CD4-positive, CD25-positive, alpha-beta regulatory T cell (primary cell): Measurements from ENCODE around the gene SKAP2. TPM values are rescaled to one million over a fixed set of nuclear protein-coding genes. Genes with fewer than 3 reads are reported as not detected.

Source experiments
- ATAC-seq, 2 donors: fragments of 150-1000 bp; cut with Tn5 transposase; one replicate each; pipeline ENCODE4 v1.10.0; 2021; ENCODE audit warnings: low read depth in 2 of 2, moderate number of reproducible peaks in 2 of 2, moderate library complexity in 1 of 2
- DNase-seq, 3 donors: peaks; one replicate each; pipeline versions ENCODE4 v3.0.0 to v3.0.0-alpha.2; 2012 to 2022; ENCODE audit warnings: mixed read lengths in 1 of 3
- H3K27ac ChIP-seq: one replicate; pipeline ENCODE4 v1.7.0; 2013; ENCODE audit warnings: mild to moderate bottlenecking, low read length; ENCODE audit not compliant: insufficient read depth, poor library complexity, severe bottlenecking
- H3K27me3 ChIP-seq: one replicate; pipeline ENCODE4 v1.7.0; 2013; ENCODE audit warnings: low read length; ENCODE audit not compliant: control insufficient read depth, insufficient read depth
- H3K36me3 ChIP-seq: one replicate; pipeline ENCODE4 v1.7.0; 2013; ENCODE audit warnings: mild to moderate bottlenecking, low read length, moderate library complexity; ENCODE audit not compliant: control insufficient read depth, insufficient read depth
- H3K4me1 ChIP-seq: 2 replicates; pipeline ENCODE4 v1.7.0; 2013; ENCODE audit warnings: mild to moderate bottlenecking, low read length; ENCODE audit not compliant: insufficient read depth, control insufficient read depth, poor library complexity, severe bottlenecking
- H3K4me3 ChIP-seq: one replicate; pipeline ENCODE4 v1.7.0; 2013; ENCODE audit warnings: low read depth, mild to moderate bottlenecking, low read length, moderate library complexity
- H3K9me3 ChIP-seq, 2 experiments: 1 replicate in 1 of 2; 2 replicates in 1 of 2; pipeline ENCODE4 v1.7.0; 2013; ENCODE audit warnings: low read length in 2 of 2, mild to moderate bottlenecking in 1 of 2, moderate library complexity in 1 of 2; ENCODE audit not compliant: control insufficient read depth in 2 of 2
- H3K27ac Mint-ChIP-seq, 3 donors: one replicate each; pipeline ENCODE4 v1.8.0; 2020 to 2022; ENCODE audit warnings: mild to moderate bottlenecking in 3 of 3, mixed read lengths in 3 of 3, moderate library complexity in 2 of 3
- H3K27me3 Mint-ChIP-seq: one replicate; pipeline ENCODE4 v1.8.0; 2022; ENCODE audit warnings: mild to moderate bottlenecking, mixed read lengths
- H3K36me3 Mint-ChIP-seq: one replicate; pipeline ENCODE4 v1.8.0; 2020; ENCODE audit warnings: mixed read lengths
- H3K4me1 Mint-ChIP-seq, 4 donors: one replicate each; pipeline ENCODE4 v1.8.0; 2020 to 2022; ENCODE audit warnings: mixed read lengths in 4 of 4, mild to moderate bottlenecking in 1 of 4
- H3K4me3 Mint-ChIP-seq, 4 donors: one replicate each; pipeline ENCODE4 v1.8.0; 2020 to 2022; ENCODE audit warnings: mild to moderate bottlenecking in 4 of 4, mixed read lengths in 4 of 4, moderate library complexity in 3 of 4
- H3K9me3 Mint-ChIP-seq, 7 donors: one replicate each; pipeline ENCODE4 v1.8.0; 2020 to 2022; ENCODE audit warnings: mixed read lengths in 7 of 7, mild to moderate bottlenecking in 3 of 7, moderate library complexity in 2 of 7
- polyA plus RNA-seq, 4 donors: library from polyadenylated mRNA; unstranded; fragments of 300-500 nt; fragmentation: Illumina TruSeq; gene quantifications; one replicate each; pipeline ENCODE4 v1.2.3, GENCODE V29; 2021
- total RNA-seq: library from RNA; stranded (reverse); gene quantifications from one replicate; pipeline ENCODE4 v1.2.3, GENCODE V29; 2022

The SKAP2 gene
- total and polyA plus RNA-seq, 5 donors from 2014 or later = 20.6 to 47.2 (median 28.8) TPM

GRCh38 chr7:26897928-26898327 is 33.5 kb upstream of the SKAP2 start:
- Mint-ChIP-seq H3K27ac (no peak overlapping the region), H3K4me1 (no peaks in the 10 kb centered on the region), H3K9me3 (no peaks in the 10 kb centered on the region), H3K27me3 (peaks cover 38% of the 10 kb centered on the region), H3K4me3 (no peak overlapping the region), H3K36me3 (no peaks in the 10 kb centered on the region)
- Histone ChIP-seq H3K36me3 (no peaks in the 10 kb centered on the region), H3K4me3 (no peak overlapping the region), H3K27me3 (peaks cover 28% of the 10 kb centered on the region), H3K4me1 (no peaks in the 10 kb centered on the region), H3K27ac (no peak overlapping the region), H3K9me3 (no peaks in the 10 kb centered on the region)
- no peak for DNase-seq
- no peak for ATAC-seq

DNA sequence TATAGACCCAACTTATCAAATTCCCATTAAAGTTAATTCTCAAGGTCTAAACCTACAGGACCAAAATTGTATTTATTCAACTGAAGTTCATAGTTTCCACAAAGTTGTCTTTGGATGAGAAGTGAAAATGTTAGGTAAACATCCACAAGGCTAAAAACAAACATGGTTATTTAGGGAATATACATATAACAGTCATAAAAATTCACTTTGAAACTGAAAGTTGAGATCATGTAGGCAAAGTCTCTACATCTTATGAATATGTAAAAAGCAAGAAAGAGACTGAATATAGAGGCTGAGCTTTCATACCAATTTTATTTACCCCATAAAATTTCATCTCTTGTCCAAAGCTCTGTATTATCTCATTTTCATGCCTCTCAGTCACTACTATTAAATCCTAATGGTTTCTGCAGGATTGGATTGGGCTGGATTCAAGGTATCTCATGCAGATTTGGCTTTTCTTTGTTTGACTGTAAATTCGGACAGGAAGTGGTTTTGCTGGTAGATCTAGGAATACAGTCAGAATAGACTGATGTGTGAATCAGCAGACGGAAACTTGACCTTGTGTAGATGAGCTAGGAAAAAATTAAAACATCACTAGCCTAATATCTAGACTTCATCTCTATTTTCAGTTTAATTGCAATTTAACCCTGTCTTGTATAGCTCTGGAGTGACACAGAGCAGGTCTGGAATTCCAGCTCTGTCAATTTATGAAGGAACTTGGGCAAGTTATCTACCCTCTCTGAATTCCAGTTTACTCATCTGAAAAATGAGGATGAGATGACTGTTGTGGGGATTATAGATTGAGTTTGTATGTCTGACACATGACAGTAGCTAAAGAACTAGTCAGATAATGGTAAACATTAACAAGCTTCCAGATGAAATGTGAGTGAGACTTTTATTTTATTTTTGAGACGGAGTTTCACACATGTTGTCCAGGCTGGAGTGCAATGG is 27.3 kb upstream of the SKAP2 start:
- H3K4me1 Mint-ChIP-seq = no peaks in the 10 kb centered on the region
- H3K27me3 ChIP-seq = peaks cover 4% of the 10 kb centered on the region
- H3K36me3 Mint-ChIP-seq = no peaks in the 10 kb centered on the region
- peaks cover 36% of the 10 kb centered on the region for H3K27me3 Mint-ChIP-seq
- no peaks in the 10 kb centered on the region for H3K9me3 Mint-ChIP-seq
- H3K27ac ChIP-seq = no peak overlapping the region
- no peaks in the 10 kb centered on the region for H3K36me3 ChIP-seq
- no peak overlapping the region for H3K4me3 Mint-ChIP-seq
- no peak overlapping the region for H3K4me3 ChIP-seq
- ATAC-seq (no peak), DNase-seq (no peak)
- H3K9me3 ChIP-seq = no peaks in the 10 kb centered on the region
- no peak overlapping the region for H3K27ac Mint-ChIP-seq
- H3K4me1 ChIP-seq = no peaks in the 10 kb centered on the region

GRCh38 chr7:26880852-26881251 is 16.5 kb upstream of the SKAP2 start:
- H3K27ac Mint-ChIP-seq = no peak overlapping the region
- H3K27me3 Mint-ChIP-seq = peaks cover 15% of the 10 kb centered on the region
- no peaks in the 10 kb centered on the region for H3K36me3 Mint-ChIP-seq
- Histone ChIP-seq H3K36me3 (no peaks in the 10 kb centered on the region), H3K27ac (no peak overlapping the region), H3K4me3 (no peak overlapping the region), H3K9me3 (peaks cover 7 to 8% of the 10 kb centered on the region in 2 experiments), H3K4me1 (no peaks in the 10 kb centered on the region), H3K27me3 (no peaks in the 10 kb centered on the region)
- peaks cover 2 to 23% (median 8%) of the 10 kb centered on the region in 7 donors for H3K9me3 Mint-ChIP-seq
- no peak for DNase-seq
- no peak for ATAC-seq
- H3K4me1 Mint-ChIP-seq = no peaks in the 10 kb centered on the region
- H3K4me3 Mint-ChIP-seq = no peak overlapping the region

- H3K4me3 Mint-ChIP-seq = no peak overlapping the region
- H3K27ac Mint-ChIP-seq = no peak overlapping the region
- ATAC-seq = no peak
Observed at GRCh38 chr7:26879671-26880070, 15.3 kb upstream of the SKAP2 start.

DNA sequence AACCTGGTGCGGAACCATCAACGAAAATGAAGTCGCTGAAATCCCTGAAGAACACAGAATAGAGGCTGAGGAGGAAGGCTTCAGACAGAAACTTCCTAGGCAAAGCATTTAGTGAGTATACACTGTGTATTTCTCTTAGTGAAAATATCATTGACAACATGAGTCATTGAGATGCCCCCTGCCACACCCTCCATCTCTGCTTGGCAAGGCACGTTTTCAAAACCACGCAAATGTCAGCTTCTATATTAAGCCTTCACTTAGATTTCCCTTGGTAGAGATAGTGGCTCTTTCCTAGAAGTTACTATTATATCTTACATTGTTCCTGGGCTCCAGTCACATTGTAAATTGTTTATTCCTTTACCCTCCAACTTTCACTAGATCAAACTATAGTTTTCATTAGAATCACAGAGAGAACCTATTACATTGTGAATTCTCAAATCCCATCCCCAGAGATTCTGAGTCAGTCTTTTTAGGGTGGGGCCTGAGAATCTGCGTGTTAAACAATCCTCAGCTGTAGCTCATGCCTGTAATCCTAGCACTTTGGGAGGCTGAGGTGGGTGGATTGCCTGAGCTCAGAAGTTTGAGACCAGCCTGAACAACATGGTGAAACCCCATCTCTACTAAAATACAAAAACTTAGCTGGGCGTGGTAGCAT is 4.6 kb upstream of the SKAP2 start:
- DNase-seq (no peak), ATAC-seq (no peak)
- H3K4me1 Mint-ChIP-seq = peaks cover under 1 to 19% (median 12%) of the 10 kb centered on the region in 4 donors
- Histone ChIP-seq H3K4me3 (no peak overlapping the region), H3K4me1 (peaks cover 14% of the 10 kb centered on the region), H3K27me3 (peaks cover 10% of the 10 kb centered on the region), H3K9me3 (no peaks in the 10 kb centered on the region), H3K36me3 (no peaks in the 10 kb centered on the region), H3K27ac (no peak overlapping the region)
- H3K9me3 Mint-ChIP-seq = peaks cover 0 to 5% (median 0%) of the 10 kb centered on the region in 7 donors
- H3K27ac Mint-ChIP-seq = no peak overlapping the region
- H3K4me3 Mint-ChIP-seq = no peak overlapping the region
- no peaks in the 10 kb centered on the region for H3K36me3 Mint-ChIP-seq
- peaks cover 58% of the 10 kb centered on the region for H3K27me3 Mint-ChIP-seq

More at GRCh38 chr7:26879671-26880070, 15.3 kb upstream of the SKAP2 start:
- H3K36me3 Mint-ChIP-seq = no peaks in the 10 kb centered on the region
- no peaks in the 10 kb centered on the region for H3K4me1 Mint-ChIP-seq
- peaks cover 0 to 12% (median 3%) of the 10 kb centered on the region in 7 donors for H3K9me3 Mint-ChIP-seq
- Histone ChIP-seq H3K27me3 (no peaks in the 10 kb centered on the region), H3K36me3 (no peaks in the 10 kb centered on the region), H3K9me3 (peaks cover 2 to 5% of the 10 kb centered on the region in 2 experiments), H3K4me1 (no peaks in the 10 kb centered on the region), H3K4me3 (no peak overlapping the region), H3K27ac (no peak overlapping the region)
- H3K27me3 Mint-ChIP-seq = peaks cover 20% of the 10 kb centered on the region
- DNase-seq = no peak

DNA sequence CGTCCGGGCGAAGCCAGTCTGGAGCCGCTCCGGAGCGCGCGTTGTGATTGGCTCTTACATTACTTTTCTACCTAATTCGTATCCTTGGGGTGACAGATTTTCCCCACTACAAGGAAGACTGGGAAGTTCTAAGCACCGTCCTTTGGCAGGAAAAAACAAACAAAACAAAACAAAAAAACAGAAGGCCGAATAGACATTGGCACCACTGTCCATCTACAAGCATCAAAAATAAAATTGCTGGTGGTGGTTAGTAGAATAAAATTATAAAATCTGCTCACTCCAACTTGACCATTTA is 651 bp upstream of the SKAP2 start:
- peaks cover 14% of the 10 kb centered on the region for H3K4me1 ChIP-seq
- H3K27ac Mint-ChIP-seq = peak overlapping the region; percentile 93 to 96 (median 94)
- no peaks in the 10 kb centered on the region for H3K9me3 ChIP-seq
- no peak for DNase-seq
- peak overlapping the region; percentile 83 for H3K27ac ChIP-seq
- no peaks in the 10 kb centered on the region for H3K36me3 ChIP-seq
- H3K36me3 Mint-ChIP-seq = no peaks in the 10 kb centered on the region
- peak in 1 of 2 donors; percentile 27 for ATAC-seq
- peaks cover 2% of the 10 kb centered on the region for H3K27me3 ChIP-seq
- H3K27me3 Mint-ChIP-seq = peaks cover 51% of the 10 kb centered on the region
- H3K4me3 ChIP-seq = peak overlapping the region; percentile 98
- H3K4me1 Mint-ChIP-seq = peaks cover 6 to 29% (median 18%) of the 10 kb centered on the region in 4 donors
- peaks cover 0 to 3% (median 0%) of the 10 kb centered on the region in 7 donors for H3K9me3 Mint-ChIP-seq
- H3K4me3 Mint-ChIP-seq = peak overlapping the region; percentile 91 to 97 (median 96)

DNA sequence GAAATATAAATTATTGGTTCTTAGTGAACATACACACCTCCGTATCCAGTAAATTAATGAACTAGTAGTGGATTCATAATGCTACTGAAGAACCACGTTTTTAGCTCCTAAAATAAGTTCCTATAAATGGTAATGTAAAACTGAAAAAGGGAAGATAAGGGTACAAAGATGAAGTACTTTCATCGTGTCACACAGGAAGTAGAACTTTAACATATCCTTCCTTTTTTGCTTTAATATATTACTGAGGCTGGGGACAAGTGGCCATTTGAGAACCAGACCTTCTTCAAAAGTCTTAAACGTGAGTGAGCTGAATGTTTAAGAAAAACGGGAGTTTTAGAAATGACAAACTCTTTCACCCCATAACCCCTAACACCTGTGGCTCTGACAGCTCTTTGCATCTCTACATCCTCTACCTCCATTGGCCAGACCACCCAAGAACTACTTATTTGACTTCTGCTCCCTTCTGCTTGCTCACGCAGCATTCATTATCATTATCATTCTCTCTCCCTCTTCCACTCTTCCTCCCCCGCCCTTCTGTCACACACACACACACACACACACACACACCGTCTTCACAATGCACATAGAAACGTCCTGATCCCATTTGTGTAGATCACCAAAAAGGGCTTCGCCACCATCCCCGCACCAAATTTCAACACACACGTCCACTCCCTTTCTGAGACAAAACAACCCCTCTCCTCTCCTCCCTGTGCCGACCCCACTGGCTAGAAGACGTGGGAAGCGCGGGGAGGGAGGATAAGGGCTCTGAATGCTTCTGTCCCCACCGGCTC is 677 bp downstream of the SKAP2 start:
- H3K4me3 Mint-ChIP-seq = peak overlapping the region; percentile 91 to 97 (median 96)
- Histone ChIP-seq H3K9me3 (no peaks in the 10 kb centered on the region), H3K27ac (peak overlapping the region; percentile 83), H3K4me3 (peak overlapping the region; percentile 98), H3K4me1 (peaks cover 14% of the 10 kb centered on the region), H3K36me3 (no peaks in the 10 kb centered on the region), H3K27me3 (peaks cover 2% of the 10 kb centered on the region)
- peak overlapping the region; percentile 93 to 96 (median 94) for H3K27ac Mint-ChIP-seq
- peak; percentile 9 to 23 for ATAC-seq
- peak in 1 of 3 donors; percentile 53 for DNase-seq
- no peaks in the 10 kb centered on the region for H3K36me3 Mint-ChIP-seq
- peaks cover 41% of the 10 kb centered on the region for H3K27me3 Mint-ChIP-seq
- peaks cover 6 to 36% (median 18%) of the 10 kb centered on the region in 4 donors for H3K4me1 Mint-ChIP-seq
- H3K9me3 Mint-ChIP-seq = peaks cover 0 to 3% (median 0%) of the 10 kb centered on the region in 7 donors
